ENCODE results near the gene KIZ. TPM values are rescaled to one million over a fixed set of nuclear protein-coding genes. Genes with fewer than 3 reads are reported as not detected.

The KIZ gene
- polyA plus RNA-seq, 1 donor = 46.6 TPM

DNA sequence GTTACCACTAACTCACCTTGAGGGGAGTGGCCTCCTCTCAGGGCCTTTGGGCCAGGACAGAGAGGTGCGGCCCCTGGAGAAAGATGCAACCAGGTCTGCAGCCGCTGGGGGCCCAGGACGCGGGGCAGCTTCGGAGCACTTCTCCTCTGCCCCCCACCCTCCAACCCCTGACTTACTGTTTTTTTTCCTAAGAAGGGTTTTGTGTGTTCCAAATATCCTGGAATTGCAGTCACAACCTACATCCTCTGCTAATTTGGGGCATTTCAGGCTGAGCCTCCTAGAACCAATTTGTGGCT is 21.5 kb upstream of the KIZ start:
- DNase-seq = no peak

DNA sequence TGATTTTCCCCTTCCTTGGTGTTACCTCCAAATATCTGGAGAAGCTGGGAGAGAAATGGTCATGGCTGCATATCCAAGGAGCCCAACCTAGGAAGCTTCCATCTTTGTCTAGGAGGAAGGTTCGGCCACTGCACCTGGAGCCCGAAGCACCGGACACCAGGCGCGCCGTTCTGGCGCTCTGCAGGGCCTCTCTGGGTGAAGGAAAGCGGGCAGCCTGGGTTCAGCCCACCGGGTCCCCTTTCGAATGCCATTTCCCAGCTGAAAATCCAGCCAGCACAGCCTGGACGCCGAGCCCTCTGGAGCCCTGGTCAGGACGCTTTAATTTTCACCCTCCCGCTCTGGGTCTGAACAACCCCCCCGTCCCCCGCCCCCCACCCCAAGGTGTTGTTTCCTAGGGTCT is 21.0 kb upstream of the KIZ start:
- no peak for DNase-seq

DNA sequence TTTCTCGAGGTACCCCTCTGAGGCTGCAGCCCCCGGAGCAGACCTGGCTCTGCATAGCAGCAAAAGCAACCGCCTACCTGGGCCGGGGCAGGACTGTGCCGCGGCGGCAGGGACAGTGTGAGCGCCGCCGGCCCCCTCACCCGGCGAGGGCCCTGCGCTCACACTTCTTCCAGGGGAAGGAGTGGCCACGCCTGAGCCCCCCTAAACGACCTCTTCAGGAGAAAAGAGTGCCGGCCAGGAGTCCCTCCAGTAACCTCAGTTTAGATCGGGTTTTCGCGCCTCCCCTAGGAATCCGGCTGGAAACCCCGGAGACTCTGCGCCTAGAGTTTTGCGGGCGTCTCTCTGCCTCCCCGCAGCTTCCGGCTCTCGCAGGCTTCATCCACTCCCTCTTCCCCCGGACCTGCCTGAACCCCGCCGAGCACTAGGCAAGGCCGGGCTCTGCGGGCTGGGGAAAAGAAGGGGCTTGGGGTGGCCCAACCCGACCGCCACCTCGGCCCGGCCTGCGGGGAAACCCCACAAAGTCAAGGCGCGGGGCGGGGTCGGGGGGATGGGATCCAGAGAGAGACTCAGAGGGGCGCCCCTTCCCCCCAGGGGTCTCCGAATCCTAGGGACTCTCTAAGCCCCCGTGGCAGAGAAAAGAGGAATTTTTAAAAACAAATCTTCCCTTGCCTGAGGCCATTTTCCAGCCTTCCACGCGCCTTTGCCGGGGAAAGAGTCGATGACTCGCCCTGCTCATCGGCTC is 20.3 kb upstream of the KIZ start:
- DNase-seq = no peak

DNA sequence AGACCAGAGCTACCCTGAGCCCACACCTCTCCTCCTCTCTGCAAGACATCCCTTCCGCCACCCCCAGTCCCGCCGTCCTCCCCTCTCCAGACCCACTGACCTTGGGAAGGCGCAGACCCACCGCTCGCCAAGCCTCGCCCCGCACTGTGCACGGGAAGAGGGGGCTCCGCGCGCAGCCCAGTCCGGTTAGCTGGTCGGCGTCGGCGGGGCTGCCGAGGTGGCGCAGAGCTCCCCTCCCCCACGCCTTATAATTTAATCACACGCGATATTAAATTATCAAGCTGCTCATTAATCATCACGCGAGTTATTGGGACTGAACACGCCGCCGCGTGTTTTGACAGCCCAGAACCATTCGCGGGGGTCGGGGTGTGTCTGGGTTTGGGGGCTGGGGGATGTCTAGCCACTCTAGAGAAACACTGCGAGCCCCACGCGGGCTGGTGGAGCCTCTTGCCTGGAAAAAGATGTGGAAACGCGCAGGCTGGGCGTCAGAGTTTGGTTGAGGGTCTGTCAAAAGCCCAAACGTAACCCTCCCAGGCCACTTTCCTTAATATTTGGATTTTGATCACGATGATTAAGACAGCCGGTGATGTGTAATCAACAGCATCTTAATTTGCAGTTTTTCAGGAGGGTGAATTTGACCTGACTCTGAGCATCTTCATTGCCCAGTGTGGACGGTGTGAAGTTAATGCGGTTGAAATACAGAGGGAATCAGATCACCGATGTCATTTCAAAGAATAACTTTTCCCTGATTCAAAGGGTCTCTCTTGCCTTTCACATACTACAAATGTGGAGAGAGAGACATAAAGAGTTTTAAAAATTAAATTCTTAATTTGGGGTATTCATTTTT is 19.5 kb upstream of the KIZ start, which contains the start of gene LINC00237:
TSS of gene LINC00237 (minus strand) at position 188 of the 847 bp plus-strand sequence.
- no peak for DNase-seq

GRCh38 chr20:21109144-21109543 is 16.7 kb upstream of the KIZ start:
- no peak for DNase-seq

DNA sequence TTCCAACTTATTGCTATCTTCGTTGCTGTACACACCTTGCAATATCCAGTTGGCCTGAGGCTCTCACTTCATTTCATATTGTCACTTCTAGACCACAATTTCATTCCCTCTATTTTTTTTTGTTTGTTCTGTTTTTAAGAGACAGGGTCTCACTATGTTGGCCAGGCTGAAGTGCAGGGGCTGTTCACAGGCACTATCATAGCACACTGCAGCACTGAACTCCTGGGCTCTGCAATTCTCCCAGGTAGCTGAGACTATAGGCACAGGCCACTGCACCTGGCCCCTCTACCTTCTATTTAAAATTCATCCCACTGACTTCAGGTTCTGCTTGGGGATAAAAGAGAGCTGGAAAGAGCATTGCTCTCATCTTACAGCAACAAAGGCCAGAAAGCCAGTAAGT is 15.1 kb upstream of the KIZ start:
- DNase-seq = no peak

DNA sequence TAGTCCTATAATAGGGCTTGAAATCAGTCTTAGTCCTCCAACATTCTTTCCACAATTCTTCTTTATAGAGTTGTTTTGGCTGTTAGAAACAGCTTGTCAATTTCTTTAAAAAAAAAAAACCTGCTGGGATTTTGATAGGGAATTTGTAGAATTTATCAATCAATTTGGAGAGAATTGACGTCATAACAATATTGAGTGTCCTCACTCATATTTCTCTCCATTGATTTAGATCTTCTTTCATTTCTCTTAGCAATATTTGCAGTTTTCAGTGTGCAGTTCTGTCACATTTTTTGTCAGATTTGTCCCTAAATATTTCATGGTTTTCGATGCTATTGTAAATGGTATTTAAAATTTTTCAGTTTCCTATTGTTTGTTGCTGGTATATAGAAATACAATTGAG is 14.5 kb upstream of the KIZ start:
- no peak for DNase-seq

DNA sequence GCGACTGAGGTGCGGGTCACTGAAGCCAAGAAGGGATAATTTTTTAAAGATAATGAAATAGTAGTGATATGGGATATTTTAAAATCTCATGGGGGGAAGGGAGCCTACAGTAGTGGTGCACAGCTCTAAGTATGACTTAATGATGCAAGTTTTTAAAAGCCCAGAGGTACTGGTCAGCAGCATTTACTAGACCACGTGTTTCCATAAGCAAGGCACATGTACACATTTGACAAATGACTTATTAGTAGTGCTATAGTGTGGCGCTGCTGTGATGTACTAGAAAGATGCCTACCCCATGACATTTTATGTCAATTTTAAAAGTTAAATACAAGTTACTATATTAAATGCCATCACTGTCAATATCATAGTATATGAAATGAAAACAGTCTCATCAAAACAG is 12.2 kb upstream of the KIZ start:
- no peak for DNase-seq

DNA sequence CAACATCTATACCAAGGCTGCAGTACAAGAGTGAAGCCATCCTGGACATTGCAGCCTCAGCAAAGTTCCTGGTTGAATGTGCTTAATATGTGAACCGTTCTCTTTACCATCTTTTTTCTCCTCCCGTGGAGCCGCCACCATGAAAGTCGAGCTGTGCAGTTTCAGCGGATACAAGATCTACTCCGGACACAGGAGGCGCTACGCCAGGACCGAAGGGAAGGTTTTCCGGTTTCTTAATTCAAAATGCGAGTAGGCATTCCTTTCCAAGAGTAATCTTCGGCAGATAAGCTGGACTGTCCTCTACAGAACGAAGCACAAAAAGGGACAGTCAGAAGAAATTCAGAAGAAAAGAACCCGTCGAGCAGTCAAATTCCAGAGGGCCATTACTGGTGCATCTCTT is 11.3 kb upstream of the KIZ start:
- no peak for DNase-seq

- DNase-seq = no peak
Observed at GRCh38 chr20:21117521-21117920, 8.4 kb upstream of the KIZ start.

GRCh38 chr20:21118138-21118537 is 7.7 kb upstream of the KIZ start:
- no peak for DNase-seq

DNA sequence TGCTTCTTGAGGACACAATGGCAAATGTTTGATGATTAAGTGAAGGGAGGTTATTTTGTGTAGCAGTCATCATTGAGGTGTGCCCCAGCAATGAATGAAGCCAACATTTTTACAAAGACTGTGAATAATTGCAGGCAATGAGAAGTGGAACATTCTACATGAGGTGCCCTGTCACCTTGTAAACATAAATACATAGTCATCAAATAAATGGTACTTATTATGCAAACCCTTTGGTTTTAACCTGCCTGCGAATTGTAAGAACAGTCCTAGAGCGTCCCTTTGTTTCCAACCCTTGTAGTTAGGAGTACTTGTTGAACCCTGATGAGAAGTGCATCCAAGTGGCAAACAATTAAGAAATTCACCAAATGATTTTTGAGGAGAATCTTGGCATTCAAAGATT is 7.1 kb upstream of the KIZ start:
- DNase-seq = no peak

DNA sequence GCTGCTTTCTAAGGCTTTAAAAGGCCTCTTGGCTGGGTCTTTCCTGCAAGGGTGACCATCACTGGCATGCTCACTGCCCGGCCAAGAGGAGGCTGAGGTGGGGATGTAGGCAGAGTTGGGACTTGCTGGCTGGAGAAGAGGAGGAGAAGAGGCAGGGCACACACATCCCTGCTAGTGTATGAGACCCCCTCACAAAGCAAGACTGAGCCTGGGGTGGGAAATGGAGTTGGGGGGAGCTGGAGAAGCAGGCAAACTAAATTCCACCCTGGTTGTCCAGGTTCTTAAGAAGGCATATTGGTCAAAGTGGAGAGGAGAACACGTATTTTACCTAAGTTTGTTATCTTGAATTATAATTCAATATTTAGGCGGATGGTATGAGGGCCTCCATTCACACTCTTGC is 1.7 kb upstream of the KIZ start:
- DNase-seq = no peak

- no peak for DNase-seq
Observed at GRCh38 chr20:21125072-21125848, 622 bp upstream of the KIZ start.

GRCh38 chr20:21126581-21126870 is 644 bp downstream of the KIZ start:
- peak; percentile 60 for DNase-seq

- no peak for DNase-seq
Observed at GRCh38 chr20:21127201-21127981, 1.5 kb downstream of the KIZ start.

DNA sequence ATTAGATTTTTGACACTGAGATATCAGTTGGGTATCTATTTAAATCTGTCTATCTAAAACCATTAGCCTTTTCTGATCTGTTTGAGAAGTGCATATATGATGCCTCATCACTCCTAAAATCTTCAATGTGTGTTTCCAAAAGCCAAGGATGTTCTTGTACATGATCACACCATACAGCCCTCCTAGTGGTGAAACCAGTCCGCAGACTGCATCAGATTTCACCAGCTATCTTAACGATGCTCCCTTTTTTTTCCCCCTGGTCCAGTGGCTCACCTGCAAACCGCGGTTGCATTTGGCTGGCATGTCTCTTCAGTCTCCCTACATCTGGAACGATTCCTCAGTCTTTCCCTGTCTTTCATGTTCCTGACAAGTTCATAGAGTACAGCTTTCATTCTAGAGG is 4.0 kb downstream of the KIZ start:
- DNase-seq = no peak

- DNase-seq = no peak
Observed at GRCh38 chr20:21133404-21133803, 7.5 kb downstream of the KIZ start.

GRCh38 chr20:21133917-21134622 is 8.2 kb downstream of the KIZ start:
- DNase-seq = no peak

- DNase-seq = no peak
Observed at GRCh38 chr20:21134883-21135493, 9.1 kb downstream of the KIZ start.

GRCh38 chr20:21136015-21136732 is 10.3 kb downstream of the KIZ start:
- DNase-seq = no peak
